Adrenal gland (tissue), 5 donors: ENCODE results near the gene NABP1.

Experiments
- POLR2A ChIP-seq, 2 donors: fragments of 450-650 bp; IDR thresholded peaks; one replicate each; pipeline ENCODE4 v1.6.1; 2017; ENCODE audit warnings: antibody characterized with exemption in 2 of 2, mild to moderate bottlenecking in 2 of 2, moderate library complexity in 1 of 2
- TF ChIP-seq, protein P1 (sequence below), 6 experiments: fragments of 450-650 bp in 4 of 6; fragments of 200-600 bp in 2 of 6; sonication (generic) in 1 of 6; IDR thresholded peaks; 1 replicate in 5 of 6; 2 replicates in 1 of 6; pipeline versions ENCODE4 v1.5.1 to v1.8.0; 2016 to 2021; ENCODE audit warnings: antibody characterized with exemption in 6 of 6, mild to moderate bottlenecking in 2 of 6, moderate library complexity in 1 of 6
- donor health status: DM: no; HTN: no; CAD: no.

DNA sequence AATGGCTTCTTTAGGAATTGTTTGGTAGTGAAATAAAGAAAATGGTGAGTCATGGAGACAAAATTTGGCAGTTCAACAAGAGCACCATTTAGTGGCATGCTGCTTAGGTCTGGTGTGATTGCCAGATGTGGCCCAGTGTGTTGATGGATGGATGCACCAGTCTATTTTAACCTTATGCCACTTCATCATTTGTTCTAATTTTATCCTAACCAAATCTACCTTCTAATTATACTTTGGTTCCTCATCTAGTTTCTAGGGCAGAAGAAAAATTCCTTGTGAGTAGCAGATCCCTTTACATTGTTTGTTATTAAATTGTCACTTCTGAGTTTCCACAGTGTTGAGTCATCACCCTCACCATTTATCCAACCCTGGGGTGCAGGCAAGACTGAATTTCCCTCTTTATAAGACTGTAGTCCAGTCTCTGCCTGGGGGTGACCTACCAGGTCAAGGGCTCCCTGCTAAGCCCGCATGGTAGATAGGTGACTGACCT lies 32.5 kb downstream of the NABP1 start:
- TF ChIP-seq POLR2A (IDR thresholded peaks at IDR 0.05), result no peak
- TF ChIP-seq, protein P1, sequence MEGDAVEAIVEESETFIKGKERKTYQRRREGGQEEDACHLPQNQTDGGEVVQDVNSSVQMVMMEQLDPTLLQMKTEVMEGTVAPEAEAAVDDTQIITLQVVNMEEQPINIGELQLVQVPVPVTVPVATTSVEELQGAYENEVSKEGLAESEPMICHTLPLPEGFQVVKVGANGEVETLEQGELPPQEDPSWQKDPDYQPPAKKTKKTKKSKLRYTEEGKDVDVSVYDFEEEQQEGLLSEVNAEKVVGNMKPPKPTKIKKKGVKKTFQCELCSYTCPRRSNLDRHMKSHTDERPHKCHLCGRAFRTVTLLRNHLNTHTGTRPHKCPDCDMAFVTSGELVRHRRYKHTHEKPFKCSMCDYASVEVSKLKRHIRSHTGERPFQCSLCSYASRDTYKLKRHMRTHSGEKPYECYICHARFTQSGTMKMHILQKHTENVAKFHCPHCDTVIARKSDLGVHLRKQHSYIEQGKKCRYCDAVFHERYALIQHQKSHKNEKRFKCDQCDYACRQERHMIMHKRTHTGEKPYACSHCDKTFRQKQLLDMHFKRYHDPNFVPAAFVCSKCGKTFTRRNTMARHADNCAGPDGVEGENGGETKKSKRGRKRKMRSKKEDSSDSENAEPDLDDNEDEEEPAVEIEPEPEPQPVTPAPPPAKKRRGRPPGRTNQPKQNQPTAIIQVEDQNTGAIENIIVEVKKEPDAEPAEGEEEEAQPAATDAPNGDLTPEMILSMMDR (IDR thresholded peaks at IDR 0.05), result no peak
